ENCODE results near the gene NELFA.

Gene NELFA

GRCh38 chr4:2008921-2009650, at the start of gene NELFA:
Gene NELFA, minus strand, starts transcription at chr4:2008974. Its CDS starts 15 bp downstream, at chr4:2008959.
- DNase-seq (ENCODE audit: extremely low read depth in 1 of 2, low read depth in 1 of 2): peak; percentile 82 to 89

GRCh38 chr4:2057382-2058065, 48.8 kb upstream of the NELFA start:
- no peak for DNase-seq (ENCODE audit: extremely low read depth in 1 of 2, low read depth in 1 of 2)

GRCh38 chr4:2054217-2054616, 45.4 kb upstream of the NELFA start:
- no peak for DNase-seq (ENCODE audit: extremely low read depth in 1 of 2, low read depth in 1 of 2)

- no peak for DNase-seq (ENCODE audit: extremely low read depth in 1 of 2, low read depth in 1 of 2)
Measured at GRCh38 chr4:2051086-2051485, 42.3 kb upstream of the NELFA start.

GRCh38 chr4:2049811-2050210, 41.0 kb upstream of the NELFA start:
- no peak for DNase-seq (ENCODE audit: extremely low read depth in 1 of 2, low read depth in 1 of 2)

GRCh38 chr4:2049381-2049780, 40.6 kb upstream of the NELFA start:
- DNase-seq (ENCODE audit: extremely low read depth in 1 of 2, low read depth in 1 of 2): no peak

- DNase-seq (ENCODE audit: extremely low read depth in 1 of 2, low read depth in 1 of 2): no peak
Measured at GRCh38 chr4:2048831-2049230, 40.1 kb upstream of the NELFA start.

GRCh38 chr4:2047781-2048581, 39.2 kb upstream of the NELFA start:
- no peak for DNase-seq (ENCODE audit: extremely low read depth in 1 of 2, low read depth in 1 of 2)

GRCh38 chr4:2047031-2047660, 38.4 kb upstream of the NELFA start:
- DNase-seq (ENCODE audit: extremely low read depth in 1 of 2, low read depth in 1 of 2): no peak

- DNase-seq (ENCODE audit: extremely low read depth in 1 of 2, low read depth in 1 of 2): no peak
Measured at GRCh38 chr4:2046031-2046961, 37.5 kb upstream of the NELFA start.

- DNase-seq (ENCODE audit: extremely low read depth in 1 of 2, low read depth in 1 of 2): no peak
Measured at GRCh38 chr4:2045518-2045951, 36.8 kb upstream of the NELFA start.

GRCh38 chr4:2044542-2045517, 36.1 kb upstream of the NELFA start:
- DNase-seq (ENCODE audit: extremely low read depth in 1 of 2, low read depth in 1 of 2): no peak

- DNase-seq (ENCODE audit: extremely low read depth in 1 of 2, low read depth in 1 of 2): no peak
Measured at GRCh38 chr4:2044119-2044485, 35.3 kb upstream of the NELFA start.

- no peak for DNase-seq (ENCODE audit: extremely low read depth in 1 of 2, low read depth in 1 of 2)
Measured at GRCh38 chr4:2043396-2044118, 34.8 kb upstream of the NELFA start.

- DNase-seq (ENCODE audit: extremely low read depth in 1 of 2, low read depth in 1 of 2): no peak
Measured at GRCh38 chr4:2042947-2043395, 34.2 kb upstream of the NELFA start.

GRCh38 chr4:2042204-2042946, 33.6 kb upstream of the NELFA start:
- no peak for DNase-seq (ENCODE audit: extremely low read depth in 1 of 2, low read depth in 1 of 2)
